ENCODE results near the gene CD59. TPM values are rescaled to one million over a fixed set of nuclear protein-coding genes. Genes with fewer than 3 reads are reported as not detected.
"Not testable (repeated sequence)": the region's sequence is repeated elsewhere in the genome, so short reads cannot be mapped to it uniquely, and the experiment has no call there.

CD59 gene
- total and polyA plus RNA-seq, 5 experiments from 2014 or later, result 36.2 to 66.8 (median 53.7) TPM

DNA sequence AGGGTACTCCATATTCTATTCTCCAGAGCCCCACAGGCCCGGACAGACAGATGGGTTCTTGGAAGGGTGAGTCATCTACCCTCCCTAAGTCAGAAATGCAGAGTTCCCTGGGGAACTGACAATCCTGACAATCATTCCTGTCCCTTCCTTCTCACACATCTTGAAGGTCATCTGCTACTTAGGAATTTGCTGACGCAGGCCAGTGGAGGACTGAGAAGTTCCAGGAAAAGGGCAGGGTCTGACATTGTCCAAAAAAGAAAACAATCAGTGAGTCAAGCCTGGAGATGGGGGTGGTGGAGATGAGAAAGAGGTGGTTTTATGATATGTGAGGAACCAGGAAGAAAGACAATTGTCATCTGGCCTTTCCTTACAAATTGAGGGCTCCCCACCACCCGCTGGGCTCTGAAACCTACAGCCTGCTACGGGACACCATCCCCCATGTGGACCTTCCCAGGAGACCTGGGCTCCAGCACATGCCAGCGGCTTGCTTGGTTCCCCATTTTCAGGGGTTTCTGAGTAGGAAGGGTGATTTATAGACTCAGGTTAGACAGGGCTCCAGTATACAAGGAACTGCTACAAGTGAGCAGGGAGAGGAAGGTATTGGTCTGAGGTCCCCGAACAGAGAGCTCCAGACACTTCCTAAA is 12.9 kb downstream of the CD59 start:
- Mint-ChIP-seq H3K27me3 (no peaks in the 10 kb centered on the region), H3K36me3 (peaks cover 0 to 33% (median 8%) of the 10 kb centered on the region in 3 donors), H3K9me3 (no peaks in the 10 kb centered on the region), H3K4me1 (peaks cover 12 to 32% (median 20%) of the 10 kb centered on the region in 4 donors), H3K4me3 (no peak overlapping the region), H3K27ac (peak overlapping the region in 1 of 10 donors; percentile 45)
- no peak for DNase-seq
- ATAC-seq, result no peak
- POLR2A ChIA-PET, result no interaction called here

DNA sequence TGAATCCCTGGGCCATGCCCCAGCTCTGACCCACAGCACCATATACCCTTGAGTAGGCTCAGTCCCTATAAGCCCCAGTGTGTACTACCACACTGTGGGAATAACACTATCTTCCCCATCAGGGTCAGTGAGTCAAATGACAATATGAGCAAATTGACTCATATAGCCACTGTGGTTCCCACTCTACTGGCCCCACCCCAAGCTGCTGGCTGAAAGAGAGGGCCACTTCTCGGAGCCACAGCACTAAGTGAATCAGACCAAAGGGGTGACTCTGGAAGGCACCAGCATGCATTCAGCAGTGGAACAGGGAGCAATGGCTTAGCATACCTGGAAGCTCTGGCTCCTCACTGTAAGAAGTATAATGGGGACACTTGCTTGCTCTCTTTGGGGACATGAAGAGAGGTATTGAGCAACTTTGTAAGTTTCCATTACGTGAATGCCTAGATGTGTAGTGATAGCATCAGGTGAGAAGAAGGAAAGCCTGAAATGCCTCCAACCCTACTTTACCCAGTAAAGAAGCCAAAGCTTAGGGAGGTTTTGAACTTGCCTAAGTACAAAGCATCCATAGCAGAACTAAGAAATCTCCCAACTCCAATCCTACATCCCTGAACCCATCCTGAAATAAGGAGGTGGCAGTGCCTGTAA is 13.5 kb downstream of the CD59 start:
- Mint-ChIP-seq H3K4me3 (no peak overlapping the region), H3K27me3 (no peaks in the 10 kb centered on the region), H3K4me1 (peaks cover 12 to 32% (median 20%) of the 10 kb centered on the region in 4 donors), H3K9me3 (no peaks in the 10 kb centered on the region), H3K27ac (no peak overlapping the region), H3K36me3 (peaks cover 0 to 37% (median 8%) of the 10 kb centered on the region in 3 donors)
- DNase-seq, result no peak
- POLR2A ChIA-PET, result no interaction called here
- ATAC-seq, result no peak

DNA sequence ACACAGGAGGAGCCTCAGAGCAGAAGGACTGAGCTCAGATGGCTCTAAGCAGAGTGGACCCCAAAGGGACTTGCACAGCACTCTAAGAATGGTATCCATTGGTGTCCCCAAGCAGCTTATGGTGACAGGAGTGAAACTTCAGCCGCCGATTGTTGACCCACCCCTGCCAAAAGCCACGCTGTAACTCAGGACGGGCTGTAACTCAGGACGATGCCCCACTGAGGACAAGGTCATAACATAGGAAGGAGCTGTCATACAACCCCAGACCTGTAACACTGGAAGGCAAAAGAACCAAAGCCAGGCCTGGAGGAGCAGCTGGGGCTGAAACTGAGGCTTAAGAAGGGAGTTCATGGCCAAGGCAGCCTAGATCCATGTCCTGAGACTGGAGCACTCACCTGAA is 14.2 kb downstream of the CD59 start:
- POLR2A ChIA-PET, result no interaction called here
- Mint-ChIP-seq H3K4me1 (peaks cover 10 to 28% (median 20%) of the 10 kb centered on the region in 4 donors), H3K36me3 (peaks cover 0 to 42% (median 8%) of the 10 kb centered on the region in 3 donors), H3K4me3 (no peak overlapping the region), H3K9me3 (no peaks in the 10 kb centered on the region), H3K27ac (no peak overlapping the region), H3K27me3 (no peaks in the 10 kb centered on the region)
- ATAC-seq (no peak), DNase-seq (no peak)

DNA sequence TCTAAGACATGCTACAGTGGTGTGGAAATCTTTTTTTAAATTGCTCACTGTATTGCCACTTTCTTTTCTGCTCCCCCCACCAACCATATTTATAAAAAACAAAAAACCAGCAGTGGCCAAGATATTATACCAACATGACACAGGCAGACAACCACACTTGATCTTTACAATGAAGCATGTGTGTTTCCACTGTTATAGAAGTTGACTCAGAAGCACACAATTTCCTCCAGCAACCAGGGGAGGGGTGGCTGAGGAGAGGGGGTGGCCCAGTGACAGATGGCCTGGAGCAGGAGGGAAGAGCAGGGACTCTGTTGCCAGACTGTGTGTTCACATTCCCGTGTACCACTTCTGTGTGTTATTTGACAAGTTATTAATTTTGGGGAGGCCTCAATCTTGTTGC is 14.8 kb downstream of the CD59 start:
- POLR2A ChIA-PET, result no interaction called here
- Mint-ChIP-seq H3K4me3 (no peak overlapping the region), H3K9me3 (no peaks in the 10 kb centered on the region), H3K27ac (no peak overlapping the region), H3K27me3 (no peaks in the 10 kb centered on the region), H3K36me3 (peaks cover 0 to 46% (median 9%) of the 10 kb centered on the region in 3 donors), H3K4me1 (peaks cover 10 to 28% (median 17%) of the 10 kb centered on the region in 4 donors)
- ATAC-seq, result no peak
- DNase-seq, result no peak

DNA sequence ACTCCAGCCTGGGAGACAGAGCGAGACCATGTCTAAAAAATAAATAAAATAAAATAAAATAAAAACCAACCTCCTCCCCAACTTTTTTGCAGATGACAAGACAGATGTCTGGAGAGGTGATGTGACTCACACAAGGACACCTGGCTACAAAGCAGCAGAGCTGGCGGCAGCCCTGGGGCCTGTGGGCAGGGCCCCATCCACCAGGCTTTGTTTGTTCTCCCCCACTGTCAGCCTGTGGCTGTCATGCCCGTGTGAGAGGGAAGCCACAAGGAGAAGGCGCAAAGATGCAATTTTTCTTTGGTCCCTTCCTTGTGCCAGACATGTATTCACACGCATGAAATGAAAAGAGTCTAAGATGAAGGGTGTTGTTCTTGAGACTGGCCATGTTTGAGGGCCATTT is 16.6 kb downstream of the CD59 start:
- POLR2A ChIA-PET, result no interaction called here
- H3K4me3 Mint-ChIP-seq, result no peak overlapping the region
- peaks cover 0 to 60% (median 9%) of the 10 kb centered on the region in 3 donors for H3K36me3 Mint-ChIP-seq
- DNase-seq (no peak), ATAC-seq (no peak)
- no peaks in the 10 kb centered on the region for H3K27me3 Mint-ChIP-seq
- no peaks in the 10 kb centered on the region for H3K9me3 Mint-ChIP-seq
- H3K4me1 Mint-ChIP-seq, result peaks cover 4 to 22% (median 5%) of the 10 kb centered on the region in 4 donors
- no peak overlapping the region for H3K27ac Mint-ChIP-seq

DNA sequence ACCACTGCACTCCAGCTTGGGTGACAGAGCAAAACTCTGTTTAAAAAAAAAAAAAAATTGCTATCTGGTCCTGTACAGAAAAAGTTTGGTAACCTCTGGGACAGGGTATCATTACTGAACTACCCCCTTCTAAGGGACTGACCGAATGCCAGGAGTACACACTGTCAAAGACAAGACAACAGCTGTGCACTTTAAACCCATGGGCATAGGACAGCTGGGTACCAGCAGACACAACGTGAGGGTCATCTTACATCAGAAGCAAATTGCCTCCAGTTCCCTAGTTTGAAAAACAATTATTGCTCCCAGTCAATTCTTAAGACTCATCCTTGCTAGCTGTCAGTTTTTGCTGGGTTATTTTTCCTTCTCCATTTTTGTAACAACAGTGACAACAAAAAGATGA is 17.8 kb downstream of the CD59 start:
- H3K36me3 Mint-ChIP-seq, result peaks cover 3 to 65% (median 9%) of the 10 kb centered on the region in 3 donors
- no peaks in the 10 kb centered on the region for H3K9me3 Mint-ChIP-seq
- no peak overlapping the region for H3K4me3 Mint-ChIP-seq
- ATAC-seq, result no peak
- peaks cover 0 to 11% (median 0%) of the 10 kb centered on the region in 4 donors for H3K4me1 Mint-ChIP-seq
- DNase-seq, result no peak
- H3K27me3 Mint-ChIP-seq, result no peaks in the 10 kb centered on the region
- no peak overlapping the region for H3K27ac Mint-ChIP-seq
- POLR2A ChIA-PET, result no interaction called here

DNA sequence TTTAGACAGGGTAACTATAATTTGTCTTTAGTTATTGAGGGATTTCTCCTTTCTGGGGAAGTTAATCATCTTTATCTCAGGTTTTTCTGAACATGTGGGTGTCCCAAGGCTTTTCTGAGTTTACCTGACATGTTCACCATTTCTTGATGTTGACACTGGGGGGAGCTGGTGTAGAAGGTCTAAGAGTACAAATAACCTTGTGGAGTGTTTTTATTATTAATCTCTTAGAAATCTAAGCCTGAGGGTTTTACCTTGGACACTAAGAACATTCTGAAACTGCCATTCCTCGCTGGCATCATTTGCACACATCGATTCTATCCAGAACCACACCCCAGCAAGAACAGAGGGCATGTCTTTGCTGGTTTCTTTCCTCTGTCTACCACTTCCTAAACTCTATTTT is 20.0 kb downstream of the CD59 start:
- Mint-ChIP-seq H3K36me3 (peaks cover 3 to 70% (median 14%) of the 10 kb centered on the region in 3 donors), H3K27me3 (no peaks in the 10 kb centered on the region), H3K4me3 (no peak overlapping the region), H3K9me3 (no peaks in the 10 kb centered on the region), H3K4me1 (no peaks in the 10 kb centered on the region), H3K27ac (no peak overlapping the region)
- POLR2A ChIA-PET, result interaction anchor here (1.0 to 1.1 kb wide), 2 partner anchors 15 to 26 kb away, joined by 3 to 4 read pairs; partner anchors contain the start of gene C11orf91
- no peak for ATAC-seq
- DNase-seq, result peak in 1 of 10 donors; percentile 11

DNA sequence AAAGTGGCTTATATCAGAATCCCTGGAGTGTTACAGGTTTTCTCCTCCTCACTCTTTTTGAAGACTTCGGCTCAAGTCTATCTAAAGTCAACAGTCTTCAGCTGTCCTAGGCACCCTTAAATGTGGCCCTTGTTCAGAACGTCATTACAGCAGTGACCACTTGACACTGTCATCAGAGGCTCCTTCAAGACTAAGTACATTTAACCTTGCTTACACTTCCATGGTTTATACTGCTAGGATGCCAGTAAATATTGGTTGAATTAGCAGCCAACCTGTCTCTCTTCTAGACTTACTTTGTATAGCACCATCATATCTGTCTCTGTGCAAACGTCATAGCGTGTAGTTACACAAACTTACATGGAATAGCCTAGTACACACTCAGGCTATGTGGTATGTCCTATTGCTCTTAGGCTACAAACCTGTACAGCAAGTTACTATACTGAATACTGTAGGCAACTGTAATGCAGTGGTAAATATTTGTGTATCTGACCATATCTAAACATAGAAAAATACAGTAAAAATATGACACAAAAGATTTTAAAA is 22.3 kb downstream of the CD59 start:
- Mint-ChIP-seq H3K36me3 (peaks cover 3 to 64% (median 9%) of the 10 kb centered on the region in 3 donors), H3K4me1 (no peaks in the 10 kb centered on the region), H3K9me3 (no peaks in the 10 kb centered on the region), H3K27ac (no peak overlapping the region), H3K4me3 (no peak overlapping the region), H3K27me3 (no peaks in the 10 kb centered on the region)
- POLR2A ChIA-PET, result interaction anchor here (0.6 to 0.9 kb wide), 2 partner anchors 23 to 373 kb away, joined by 3 read pairs; no protein-coding TSS in a partner anchor
- ATAC-seq, result no peak
- no peak for DNase-seq

DNA sequence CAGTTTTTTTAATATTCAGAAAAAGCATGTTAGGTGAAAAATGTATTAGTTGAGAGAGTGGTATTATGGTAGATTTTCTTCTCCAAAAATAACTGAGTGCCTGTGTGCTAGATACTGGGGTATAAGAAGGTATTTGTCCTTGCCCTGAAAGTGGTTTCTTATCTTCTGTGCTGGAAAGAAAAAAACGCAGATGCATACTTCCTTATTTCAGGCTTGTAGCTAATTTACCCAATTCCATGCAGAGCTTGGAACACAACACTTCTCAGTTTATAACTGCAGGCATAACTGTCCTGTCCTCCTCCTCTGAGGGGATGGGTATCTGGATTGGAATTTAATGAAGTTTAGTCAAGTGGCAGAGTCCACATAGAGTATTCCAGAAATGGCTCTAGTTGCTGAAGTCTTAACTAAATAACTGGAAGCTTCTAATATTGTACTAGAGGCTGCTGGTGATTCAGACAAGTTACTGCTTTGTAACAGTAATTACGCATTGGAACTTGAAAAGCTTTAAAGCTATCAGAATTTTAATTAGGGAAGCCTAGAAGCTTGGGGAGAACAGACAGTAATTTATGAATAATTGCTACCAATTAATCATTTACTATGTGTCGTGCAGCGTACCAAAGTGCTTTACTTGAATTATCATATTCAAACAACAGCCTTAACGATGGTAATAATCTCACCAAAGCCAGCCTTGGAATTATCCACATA is 22.9 kb downstream of the CD59 start:
- no peak overlapping the region for H3K4me3 Mint-ChIP-seq
- H3K27me3 Mint-ChIP-seq, result no peaks in the 10 kb centered on the region
- H3K36me3 Mint-ChIP-seq, result peaks cover 3 to 64% (median 12%) of the 10 kb centered on the region in 3 donors
- POLR2A ChIA-PET, result no interaction called here
- H3K9me3 Mint-ChIP-seq, result no peaks in the 10 kb centered on the region
- H3K27ac Mint-ChIP-seq, result no peak overlapping the region
- ATAC-seq, result no peak
- DNase-seq, result no peak
- H3K4me1 Mint-ChIP-seq, result no peaks in the 10 kb centered on the region

DNA sequence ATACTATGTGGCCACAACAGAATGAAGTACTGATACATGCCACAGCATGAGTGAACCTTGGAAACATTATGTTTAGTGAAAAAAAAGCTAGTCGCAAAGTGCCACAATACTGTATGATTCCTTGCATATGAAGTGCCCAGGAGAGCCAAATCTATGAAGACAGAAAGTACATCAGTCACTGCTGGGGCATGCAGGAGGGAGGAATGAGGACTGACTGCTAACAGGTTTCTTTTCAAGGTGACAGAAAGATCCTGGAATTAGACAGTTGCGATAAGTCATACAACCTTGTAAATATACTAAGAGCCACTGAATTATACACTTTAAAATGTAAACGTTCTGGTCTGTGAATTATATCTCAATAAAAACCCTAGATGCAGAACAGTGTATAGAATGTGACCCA is 23.8 kb downstream of the CD59 start:
- no peak overlapping the region for H3K4me3 Mint-ChIP-seq
- ATAC-seq (no peak), DNase-seq (no peak)
- H3K4me1 Mint-ChIP-seq, result no peaks in the 10 kb centered on the region
- H3K36me3 Mint-ChIP-seq, result peaks cover 3 to 58% (median 12%) of the 10 kb centered on the region in 3 donors
- no peaks in the 10 kb centered on the region for H3K9me3 Mint-ChIP-seq
- no peaks in the 10 kb centered on the region for H3K27me3 Mint-ChIP-seq
- H3K27ac Mint-ChIP-seq, result no peak overlapping the region
- POLR2A ChIA-PET, result no interaction called here

DNA sequence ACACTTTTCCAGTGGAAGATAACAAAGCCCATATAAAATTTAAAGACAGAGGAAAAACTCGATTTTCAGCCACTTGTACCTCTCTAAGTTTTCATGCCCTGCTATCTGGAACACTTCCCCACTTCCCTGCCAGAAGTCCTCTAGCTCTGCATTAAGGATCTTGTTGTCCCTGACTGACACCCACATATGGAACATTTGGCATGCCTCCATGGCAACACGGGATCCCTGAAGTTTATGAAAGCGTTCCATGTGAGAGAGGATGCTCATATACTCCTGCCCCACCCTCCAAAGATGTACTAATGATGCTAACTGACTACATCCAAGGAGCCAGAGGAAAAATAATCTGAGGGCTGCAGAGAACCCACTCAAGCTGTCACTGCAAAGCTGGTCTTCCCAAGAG is 26.8 kb downstream of the CD59 start:
- Mint-ChIP-seq H3K27me3 (no peaks in the 10 kb centered on the region), H3K4me3 (no peak overlapping the region), H3K36me3 (peaks cover 3 to 36% (median 11%) of the 10 kb centered on the region in 3 donors), H3K27ac (no peak overlapping the region), H3K9me3 (no peaks in the 10 kb centered on the region), H3K4me1 (peaks cover 0 to 6% (median 3%) of the 10 kb centered on the region in 4 donors)
- POLR2A ChIA-PET, result interaction anchor here (1.1 kb wide), 1 partner anchor 26 kb away, joined by 6 read pairs; no protein-coding TSS in a partner anchor
- no peak for ATAC-seq
- no peak for DNase-seq

DNA sequence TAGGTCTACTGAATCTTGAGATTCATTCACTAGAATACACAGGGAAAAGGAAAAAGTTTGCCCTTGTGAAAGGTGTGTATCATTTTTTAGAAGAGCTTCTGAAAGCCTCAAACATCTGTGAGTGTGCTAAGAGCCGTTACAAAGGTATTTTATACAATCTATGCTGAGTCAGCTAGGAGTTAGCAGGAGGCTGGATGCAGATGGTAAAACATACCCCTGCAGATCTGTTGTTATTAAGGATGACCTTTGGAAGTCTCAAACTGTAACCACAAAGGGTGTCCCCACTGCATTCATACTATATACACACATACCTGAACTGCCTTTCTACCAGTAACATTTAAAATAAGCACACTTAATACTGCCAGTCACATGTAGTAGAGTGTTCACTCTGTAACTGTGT is 27.2 kb downstream of the CD59 start:
- no peaks in the 10 kb centered on the region for H3K27me3 Mint-ChIP-seq
- POLR2A ChIA-PET, result interaction anchor here (1.1 kb wide), 1 partner anchor 26 kb away, joined by 6 read pairs; no protein-coding TSS in a partner anchor

DNA sequence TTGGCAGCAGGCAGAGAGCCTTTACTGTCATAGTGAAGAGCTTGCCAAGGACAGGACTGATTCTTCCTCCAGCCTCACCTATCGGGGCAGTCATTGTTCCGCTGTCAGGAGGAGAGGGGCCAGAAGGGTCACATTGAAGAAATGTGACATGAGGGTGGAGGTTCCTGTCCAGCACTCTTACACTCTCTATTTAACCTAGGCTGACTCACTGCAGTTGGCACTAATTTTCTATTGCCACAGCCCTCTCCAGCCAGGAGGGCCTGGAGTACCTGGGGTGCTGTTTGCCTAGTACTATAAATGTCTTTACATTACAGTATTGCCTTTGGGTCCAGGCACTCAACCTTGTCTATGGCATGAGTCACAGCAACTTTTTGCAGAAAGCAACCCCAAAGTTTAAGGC is 28.4 kb downstream of the CD59 start:
- POLR2A ChIA-PET, H3K4me1 Mint-ChIP-seq, H3K27me3 Mint-ChIP-seq, H3K9me3 Mint-ChIP-seq, ATAC-seq, H3K27ac Mint-ChIP-seq, H3K4me3 Mint-ChIP-seq, DNase-seq: not testable (repeated sequence)
- H3K36me3 Mint-ChIP-seq, result peaks cover 0 to 25% (median 11%) of the 10 kb centered on the region in 3 donors

More for the DNA sequence above, 27.2 kb downstream of the CD59 start:
- Mint-ChIP-seq H3K36me3 (peaks cover under 1 to 34% (median 11%) of the 10 kb centered on the region in 3 donors), H3K27ac (no peak overlapping the region), H3K4me1 (peaks cover 0 to 6% (median 3%) of the 10 kb centered on the region in 4 donors), H3K9me3 (no peaks in the 10 kb centered on the region), H3K4me3 (no peak overlapping the region)
- no peak for DNase-seq
- no peak for ATAC-seq
